Measurements from ENCODE around the gene CADM1. TPM values are rescaled to one million over a fixed set of nuclear protein-coding genes. Genes with fewer than 3 reads are reported as not detected.

Gene CADM1
- total and polyA plus RNA-seq, 9 of the 15 experiments (the other 6 are each of a cell fraction or from before 2014, with no cell fraction given): 0.42 TPM; not detected in 8

GRCh38 chr11:115528225-115528624 is 24.0 kb upstream of the CADM1 start (continued):
- TF ChIP-seq ILF3 (IDR thresholded peaks at IDR 0.05; ENCODE audit: borderline replicate concordance): no peak
- TF ChIP-seq ADNP (tag; IDR thresholded peaks at IDR 0.05): no peak
- no peak for TF ChIP-seq MNT (conservative IDR thresholded peaks at IDR 0.05)
- no peak for TF ChIP-seq CGGBP1 (CRISPR knock-in tag; IDR thresholded peaks at IDR 0.05)
- no peak for TF ChIP-seq ETV1 (tag; conservative IDR thresholded peaks at IDR 0.05; ENCODE audit: low read depth)
- TF ChIP-seq ZNF134 (CRISPR knock-in tag; conservative IDR thresholded peaks at IDR 0.05): no peak
- no peak for TF ChIP-seq TFAM (CRISPR knock-in tag; conservative IDR thresholded peaks at IDR 0.05)
- no peak for TF ChIP-seq ELF4 (CRISPR knock-in tag; IDR thresholded peaks at IDR 0.05)

GRCh38 chr11:115527534-115528125 is 23.4 kb upstream of the CADM1 start:
- ChIA-PET POLR2A (no interaction called here), CTCF (ENCODE audit: low intra/inter-chr PET ratio) (no interaction called here)
- no peak for FAIRE-seq
- no TSS peak for BruUV-seq (replicated peaks)
- Histone ChIP-seq H3K9me3 (replicated peaks; ENCODE audit: control insufficient read depth, insufficient read depth, low read depth, low read length) (no peaks in the 10 kb centered on the region), H3K27me3 (ENCODE audit: control insufficient read depth in 2 of 2, insufficient read depth in 2 of 2, low read length in 2 of 2) (no peaks in the 10 kb centered on the region), H3K9ac (ENCODE audit: insufficient read depth in 1 of 2, low read depth in 2 of 2, low read length in 2 of 2) (no peak overlapping the region), H3K36me3 (ENCODE audit: control insufficient read depth, insufficient read depth, low read length) (no peaks in the 10 kb centered on the region), H3K4me1 (replicated peaks in 1 of 2; ENCODE audit: control insufficient read depth in 2 of 2, insufficient read depth in 2 of 2, low read length in 2 of 2) (no peaks in the 10 kb centered on the region), H3K27ac (ENCODE audit: extremely low read depth, low read depth, low read length) (no peak overlapping the region), H3K9me1 (ENCODE audit: control insufficient read depth, insufficient read depth, low read length) (no peaks in the 10 kb centered on the region), H3K4me3 (no peak overlapping the region), H3K79me2 (ENCODE audit: control insufficient read depth, insufficient read depth, low read length) (no peaks in the 10 kb centered on the region), H2AFZ (ENCODE audit: low read depth, low read length) (no peak overlapping the region), H4K20me1 (replicated peaks; ENCODE audit: control insufficient read depth, insufficient read depth, low read length) (no peaks in the 10 kb centered on the region), H3K4me2 (ENCODE audit: insufficient read depth, low read length) (no peak overlapping the region)
- in situ Hi-C loops (cut with MboI) (no loop called here), intact Hi-C loops (cut with micrococcal nuclease) (no loop called here)
- WGBS (ENCODE audit: insufficient coverage, low coverage, missing lambda C conversion rate): 0% methylated on average over 2 of the region's 2 CpGs
- no peak for ATAC-seq
- no peak for DNase-seq (ENCODE audit: extremely low read depth in 1 of 4, low spot score in 3 of 4)
- TF ChIP-seq NUFIP1 (IDR thresholded peaks at IDR 0.05; ENCODE audit: partially characterized antibody) (no peak), MEF2D (tag; conservative IDR thresholded peaks at IDR 0.05; ENCODE audit: low read depth) (no peak), KAT2B (IDR thresholded peaks at IDR 0.05; ENCODE audit: low read depth, low read length) (no peak), ZFP30 (CRISPR knock-in tag; IDR thresholded peaks at IDR 0.05; ENCODE audit: borderline replicate concordance) (no peak), PML (IDR thresholded peaks at IDR 0.05; ENCODE audit: low read length) (no peak), ZNF408 (CRISPR knock-in tag; IDR thresholded peaks at IDR 0.05; ENCODE audit: low read depth) (no peak), NCOA4 (IDR thresholded peaks at IDR 0.05; ENCODE audit: partially characterized antibody) (no peak), RNF219 (CRISPR knock-in tag; IDR thresholded peaks at IDR 0.05) (no peak)

All from K562 (cell line).